GM18858 (cell line): ENCODE results near the gene FIG4.
A peak's percentile ranks its signal among the peaks of the same experiment; 100 is the strongest.
"Not testable (repeated sequence)": the region's sequence is repeated elsewhere in the genome, so short reads cannot be mapped to it uniquely, and the experiment has no call there.

ENCODE experiments used
- ATAC-seq: cut with Tn5 transposase; IDR thresholded peaks from one replicate; pipeline ENCODE4 v1.9.1; 2021; ENCODE audit not compliant: unreplicated experiment

The FIG4 gene

DNA sequence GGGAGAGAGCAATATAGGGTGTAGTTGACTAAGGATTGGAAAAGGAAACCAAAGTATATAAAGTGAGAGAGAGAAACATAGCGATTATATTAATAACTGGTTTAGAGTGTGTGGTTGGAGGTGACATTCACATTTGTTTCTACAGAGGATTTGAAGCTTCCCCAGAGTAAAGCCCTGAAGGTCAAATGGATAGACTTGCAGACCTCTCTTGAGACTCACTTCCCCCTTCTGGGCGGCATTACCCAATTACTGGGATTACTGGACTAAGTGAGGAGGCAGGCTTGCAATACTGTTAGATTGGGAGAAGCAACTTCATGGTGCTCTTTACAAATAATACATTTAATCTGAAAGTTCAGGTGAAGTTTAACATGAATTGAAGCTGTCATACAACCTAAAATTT lies 10.7 kb downstream of the FIG4 start:
- no peak for ATAC-seq

GRCh38 chr6:109702791-109703190 lies 11.7 kb downstream of the FIG4 start:
- no peak for ATAC-seq

GRCh38 chr6:109705258-109705657 lies 14.2 kb downstream of the FIG4 start:
- peak; percentile 85 for ATAC-seq

- ATAC-seq, result no peak
These were observed 15.4 kb downstream of the FIG4 start for GRCh38 chr6:109706513-109706912.

- not testable (repeated sequence) for ATAC-seq
These were observed 17.0 kb downstream of the FIG4 start for GRCh38 chr6:109708099-109708498.

- ATAC-seq, result no peak
These were observed 22.0 kb downstream of the FIG4 start for GRCh38 chr6:109713097-109713496.

GRCh38 chr6:109714166-109714565 lies 23.1 kb downstream of the FIG4 start:
- ATAC-seq, result no peak

GRCh38 chr6:109714611-109715010 lies 23.5 kb downstream of the FIG4 start:
- no peak for ATAC-seq

GRCh38 chr6:109715616-109716015 lies 24.5 kb downstream of the FIG4 start:
- ATAC-seq, result no peak

GRCh38 chr6:109717971-109718370 lies 26.9 kb downstream of the FIG4 start:
- ATAC-seq, result no peak

DNA sequence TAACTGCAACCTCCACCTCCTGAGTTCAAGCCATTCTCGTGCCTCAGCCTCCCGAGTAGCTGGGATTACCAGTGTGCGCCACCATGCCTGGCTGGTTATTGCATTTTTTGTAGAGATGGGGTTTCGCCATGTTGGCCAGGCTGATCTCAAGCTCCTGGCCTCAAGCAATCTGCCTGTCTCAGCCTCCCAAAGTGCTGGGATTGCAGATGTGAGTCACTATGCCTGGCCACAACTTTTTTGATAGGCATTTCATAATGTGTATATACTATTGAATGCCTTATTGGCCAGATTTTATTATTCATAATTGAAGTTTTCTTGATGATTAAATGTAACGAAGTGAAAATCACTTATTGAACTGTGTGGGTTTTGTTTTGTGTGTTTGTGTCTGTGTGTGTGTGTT lies 27.9 kb downstream of the FIG4 start:
- ATAC-seq, result no peak

GRCh38 chr6:109720311-109720710 lies 29.2 kb downstream of the FIG4 start:
- ATAC-seq, result no peak

DNA sequence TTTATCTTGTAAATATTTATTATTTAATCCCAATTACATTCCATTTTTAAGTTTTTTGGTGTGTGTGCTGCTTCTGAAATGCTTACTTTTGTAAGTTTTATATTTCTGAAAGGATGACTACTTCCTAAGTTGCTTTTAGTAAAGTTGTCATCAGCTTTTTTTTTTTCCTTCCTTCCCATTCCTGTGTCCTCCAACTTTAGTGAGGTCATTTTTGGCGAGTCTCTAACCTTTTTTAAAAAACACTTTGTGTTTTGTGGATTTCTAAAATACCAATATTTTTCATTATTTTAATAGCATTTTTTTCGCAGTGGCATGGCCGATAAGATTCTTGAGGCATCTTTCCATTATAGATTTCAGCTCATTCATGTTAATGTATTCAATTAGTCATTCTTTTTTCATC lies 30.9 kb downstream of the FIG4 start:
- no peak for ATAC-seq

- no peak for ATAC-seq
These were observed 31.6 kb downstream of the FIG4 start for GRCh38 chr6:109722564-109723254.

DNA sequence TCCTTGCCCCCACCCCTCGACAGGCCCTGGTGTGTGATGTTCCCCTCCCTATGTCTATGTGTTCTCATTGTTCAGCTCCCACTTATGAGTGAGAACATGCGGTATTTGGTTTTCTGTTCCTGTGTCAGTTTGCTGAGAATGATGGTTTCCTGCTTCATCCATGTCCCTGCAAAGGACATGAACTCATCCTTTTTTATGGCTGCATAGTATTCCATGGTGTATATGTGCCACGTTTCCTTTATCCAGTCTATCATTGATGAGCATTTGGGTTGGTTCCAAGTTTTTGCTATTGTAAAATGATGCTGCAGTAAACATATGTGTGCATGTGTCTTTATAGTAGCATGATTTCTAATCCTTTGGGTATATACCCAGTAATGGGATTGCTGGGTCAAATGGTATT lies 34.2 kb downstream of the FIG4 start:
- not testable (repeated sequence) for ATAC-seq

GRCh38 chr6:109736273-109737025 lies 45.4 kb downstream of the FIG4 start:
- ATAC-seq, result no peak

GRCh38 chr6:109738255-109738654 lies 47.2 kb downstream of the FIG4 start:
- no peak for ATAC-seq

- ATAC-seq, result no peak
These were observed 47.6 kb downstream of the FIG4 start for GRCh38 chr6:109738667-109739066.

DNA sequence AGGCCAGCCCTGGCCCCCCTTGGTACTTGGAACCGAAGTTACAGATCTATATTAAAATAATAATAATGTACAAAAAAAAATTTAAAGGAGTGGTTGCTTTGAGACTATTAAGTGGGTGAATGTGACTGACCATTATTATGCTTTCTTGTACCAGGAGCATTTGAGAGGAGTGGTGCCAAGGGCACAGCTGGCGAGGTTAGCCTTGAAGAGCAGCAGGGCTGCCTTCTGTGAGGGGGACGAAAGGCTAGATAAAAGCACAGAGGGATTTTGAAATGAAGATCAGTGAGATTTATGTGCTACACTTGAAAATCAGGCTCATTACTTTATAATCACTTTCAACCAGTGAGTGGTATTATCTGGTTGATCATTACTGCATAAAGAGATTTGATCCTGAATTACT lies 48.6 kb downstream of the FIG4 start:
- ATAC-seq, result no peak

DNA sequence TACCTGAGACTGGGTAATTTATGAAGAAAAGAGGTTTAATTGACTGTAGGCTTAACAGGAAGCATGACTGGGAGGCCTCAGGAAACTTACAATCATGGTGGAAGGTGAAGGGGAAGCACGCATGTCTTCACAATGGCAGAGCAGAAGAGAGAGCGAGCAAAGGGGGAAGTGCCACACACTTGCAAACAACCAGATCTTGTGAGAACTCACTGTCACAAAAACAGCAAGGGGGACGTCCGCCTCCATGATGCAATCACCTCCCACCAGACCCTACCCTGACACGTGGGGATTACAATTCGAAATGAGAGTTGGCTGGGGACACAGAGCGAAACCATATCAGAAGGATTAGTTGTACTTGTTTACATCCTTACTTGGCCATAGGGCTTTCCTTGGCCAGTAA lies 49.7 kb downstream of the FIG4 start:
- no peak for ATAC-seq

GRCh38 chr6:109743739-109744138 lies 52.6 kb downstream of the FIG4 start:
- no peak for ATAC-seq

GRCh38 chr6:109744779-109745178 lies 53.7 kb downstream of the FIG4 start:
- ATAC-seq, result not testable (repeated sequence)

- ATAC-seq, result no peak
These were observed 56.1 kb downstream of the FIG4 start for GRCh38 chr6:109747221-109747620.
